AG10803 (cell line): ENCODE data around the gene TBX10.
"Not testable (repeated sequence)": the region's sequence is repeated elsewhere in the genome, so short reads cannot be mapped to it uniquely, and the experiment has no call there.

Experiments used
- DNase-seq: peaks from one replicate; pipeline ENCODE4 v3.0.0; 2010; ENCODE audit warnings: low read depth
- H3K4me3 ChIP-seq: 2 replicates; pipeline ENCODE4 v1.5.1; 2011; ENCODE audit warnings: mild to moderate bottlenecking, low read length, control low read depth
- CTCF ChIP-seq: conservative IDR thresholded peaks from 2 replicates; pipeline ENCODE4 v1.5.1; 2011; ENCODE audit warnings: mild to moderate bottlenecking, low read length, control low read depth, inconsistent platforms

TBX10 gene

GRCh38 chr11:67639438-67639859 lies at the start of gene TBX10:
TBX10 (minus strand) TSS chr11:67639763; CDS start chr11:67639472, 291 bp downstream.
- H3K4me3 ChIP-seq: no peak within 1 kb of the TSS
- no peak for TF ChIP-seq CTCF
- no peak for DNase-seq

- H3K4me3 ChIP-seq: no peak overlapping the region
- no peak for DNase-seq
- no peak for TF ChIP-seq CTCF
Measured at GRCh38 chr11:67689178-67689577, 49.6 kb upstream of the TBX10 start.

GRCh38 chr11:67687986-67688385 lies 48.4 kb upstream of the TBX10 start:
- no peak overlapping the region for H3K4me3 ChIP-seq
- DNase-seq: no peak
- TF ChIP-seq CTCF: no peak

GRCh38 chr11:67685641-67686332 lies 46.2 kb upstream of the TBX10 start:
- H3K4me3 ChIP-seq, DNase-seq: not testable (repeated sequence)

GRCh38 chr11:67682126-67683034 lies 42.8 kb upstream of the TBX10 start:
- not testable (repeated sequence) for H3K4me3 ChIP-seq, DNase-seq

- TF ChIP-seq CTCF: no peak
- H3K4me3 ChIP-seq: no peak overlapping the region
- no peak for DNase-seq
Measured at GRCh38 chr11:67680696-67681470, 41.3 kb upstream of the TBX10 start.

GRCh38 chr11:67675058-67675747 lies 35.6 kb upstream of the TBX10 start:
- TF ChIP-seq CTCF: no peak
- DNase-seq: no peak
- H3K4me3 ChIP-seq: no peak overlapping the region
